ENCODE data around the gene DNAH5.

The DNAH5 gene

DNA sequence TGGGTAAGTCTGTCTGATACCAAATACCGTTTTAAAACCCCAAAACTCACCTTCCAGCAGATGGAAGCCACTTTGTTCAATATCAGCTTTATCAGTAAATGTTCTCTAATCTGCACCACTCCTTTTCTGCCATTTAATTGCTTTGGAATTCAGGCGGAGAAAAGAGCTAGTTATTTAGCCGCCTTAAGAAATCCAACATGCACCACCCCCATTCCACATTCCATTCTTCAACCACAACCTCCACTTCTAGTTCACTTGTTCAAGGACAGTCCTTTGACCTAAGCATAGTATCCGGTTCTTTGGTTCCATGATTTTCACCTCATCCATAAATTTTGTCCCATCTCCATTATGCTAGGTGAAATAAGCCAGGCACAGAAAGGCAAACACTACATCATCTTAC, 240.1 kb downstream of the DNAH5 start:
- Histone ChIP-seq H3K27me3 (ENCODE audit: control insufficient read depth in 1 of 2, insufficient read depth in 2 of 2, low read length in 2 of 2) (no peaks in the 10 kb centered on the region), H3K9ac (ENCODE audit: low read length) (no peak overlapping the region), H3K27ac (ENCODE audit: low read depth, low read length) (no peak overlapping the region), H3K9me3 (ENCODE audit: low read length) (no peaks in the 10 kb centered on the region), H3K36me3 (ENCODE audit: insufficient read depth, low read length) (no peaks in the 10 kb centered on the region), H3K4me3 (ENCODE audit: low read depth in 1 of 2, low read length in 2 of 2) (no peak overlapping the region), H3K4me1 (ENCODE audit: insufficient read depth, low read length) (no peaks in the 10 kb centered on the region)

DNA sequence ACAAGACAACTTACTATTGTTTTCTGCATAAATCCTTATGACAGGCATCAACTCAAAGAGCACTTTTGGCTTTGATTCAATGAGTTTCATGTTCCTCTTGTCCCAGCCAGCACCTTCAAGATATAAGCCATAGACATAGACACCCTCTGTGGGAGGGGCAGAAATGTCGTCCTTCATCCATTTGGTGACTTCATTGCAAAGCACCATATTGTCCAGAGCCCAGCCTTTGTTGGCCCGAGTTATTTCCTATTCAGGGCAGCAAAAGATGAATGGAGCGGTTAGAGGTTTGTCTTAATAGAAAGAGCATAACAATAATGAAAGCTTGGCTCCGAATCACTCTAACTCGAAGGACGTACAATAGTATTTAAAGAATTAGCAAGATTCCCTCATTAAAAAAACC, 243.9 kb downstream of the DNAH5 start:
- Histone ChIP-seq H3K4me1 (ENCODE audit: insufficient read depth, low read length) (no peaks in the 10 kb centered on the region), H3K27ac (ENCODE audit: low read depth, low read length) (no peak overlapping the region), H3K9ac (ENCODE audit: low read length) (no peak overlapping the region), H3K27me3 (ENCODE audit: control insufficient read depth in 1 of 2, insufficient read depth in 2 of 2, low read length in 2 of 2) (no peaks in the 10 kb centered on the region), H3K9me3 (ENCODE audit: low read length) (no peaks in the 10 kb centered on the region), H3K36me3 (ENCODE audit: insufficient read depth, low read length) (no peaks in the 10 kb centered on the region), H3K4me3 (ENCODE audit: low read depth in 1 of 2, low read length in 2 of 2) (no peak overlapping the region)

DNA sequence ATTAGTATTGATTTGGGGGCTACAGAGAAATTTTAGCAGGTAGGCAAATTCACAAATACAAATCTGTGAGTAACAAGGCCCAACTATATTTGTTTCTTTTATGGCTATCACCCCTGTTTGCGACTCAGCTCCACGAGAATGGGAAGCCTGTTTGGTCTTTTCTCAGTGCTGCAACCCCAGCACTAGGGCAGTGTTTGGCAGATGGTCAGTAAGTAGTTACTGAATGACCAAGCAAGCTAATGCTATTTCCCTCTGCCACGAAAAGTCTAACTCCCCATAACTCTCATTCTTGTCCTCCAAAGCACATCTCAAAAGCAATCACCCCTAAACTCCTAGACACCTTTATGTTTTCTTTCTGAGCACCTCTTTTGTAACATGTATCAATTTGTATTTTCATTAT, 245.6 kb downstream of the DNAH5 start:
- Histone ChIP-seq H3K27me3 (ENCODE audit: control insufficient read depth in 1 of 2, insufficient read depth in 2 of 2, low read length in 2 of 2) (no peaks in the 10 kb centered on the region), H3K4me1 (ENCODE audit: insufficient read depth, low read length) (no peaks in the 10 kb centered on the region), H3K27ac (ENCODE audit: low read depth, low read length) (no peak overlapping the region), H3K9me3 (ENCODE audit: low read length) (no peaks in the 10 kb centered on the region), H3K4me3 (ENCODE audit: low read depth in 1 of 2, low read length in 2 of 2) (no peak overlapping the region), H3K9ac (ENCODE audit: low read length) (no peak overlapping the region), H3K36me3 (ENCODE audit: insufficient read depth, low read length) (no peaks in the 10 kb centered on the region)

DNA sequence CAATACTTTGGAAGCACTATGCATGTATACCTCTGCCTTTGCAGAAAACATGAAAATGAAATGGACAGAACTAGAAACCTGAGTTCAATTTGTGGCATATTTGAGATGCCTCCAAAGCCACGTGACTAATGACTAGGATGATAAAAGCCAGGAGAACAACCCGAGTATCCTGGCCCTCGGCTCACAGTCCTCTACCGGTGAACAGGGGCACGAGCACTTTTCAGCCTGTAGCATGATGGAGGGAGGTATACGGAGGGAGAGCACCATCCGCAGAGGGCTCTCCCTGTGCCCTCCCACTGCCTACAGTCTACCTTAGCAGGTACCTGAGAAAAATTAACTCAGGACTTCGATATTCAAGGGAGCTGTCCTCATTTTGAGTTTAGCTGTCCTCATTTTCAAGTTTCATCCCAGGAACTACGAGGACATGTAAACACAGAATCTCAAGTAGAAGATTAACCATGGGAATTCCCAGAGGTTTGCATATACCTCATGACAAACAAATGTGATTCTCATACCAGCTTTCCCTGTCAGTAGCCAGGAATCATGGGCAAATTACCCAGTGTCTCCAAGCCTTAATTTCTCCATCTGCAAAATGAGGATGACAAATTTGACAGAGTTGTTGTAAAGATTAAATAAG, 249.3 kb downstream of the DNAH5 start:
- H3K27ac ChIP-seq (ENCODE audit: low read depth, low read length): no peak overlapping the region
- H3K9me3 ChIP-seq (ENCODE audit: low read length): no peaks in the 10 kb centered on the region
- H3K9ac ChIP-seq (ENCODE audit: low read length): no peak overlapping the region
- no peaks in the 10 kb centered on the region for H3K36me3 ChIP-seq (ENCODE audit: insufficient read depth, low read length)
- H3K27me3 ChIP-seq (ENCODE audit: control insufficient read depth in 1 of 2, insufficient read depth in 2 of 2, low read length in 2 of 2): no peaks in the 10 kb centered on the region
- no peaks in the 10 kb centered on the region for H3K4me1 ChIP-seq (ENCODE audit: insufficient read depth, low read length)
- H3K4me3 ChIP-seq (ENCODE audit: low read depth in 1 of 2, low read length in 2 of 2): no peak overlapping the region

DNA sequence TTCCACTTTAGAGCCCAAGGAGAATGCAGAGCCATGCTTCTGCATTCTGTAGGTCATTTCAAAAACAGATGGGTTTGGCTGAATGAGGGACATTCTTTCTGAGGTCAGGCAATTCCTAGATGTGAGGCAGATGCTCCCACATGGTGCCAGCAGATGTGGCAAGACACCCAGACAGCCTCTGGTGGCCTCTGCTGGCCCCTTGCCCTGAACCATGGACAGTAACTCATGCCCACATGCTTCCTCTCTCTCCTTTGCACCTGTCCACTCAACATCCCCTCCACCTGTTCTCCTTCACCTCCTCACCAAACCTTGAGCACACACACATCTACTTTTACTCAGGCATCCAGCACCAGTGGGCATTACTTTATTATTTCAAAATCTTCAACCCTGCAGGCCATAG, 252.3 kb downstream of the DNAH5 start:
- Histone ChIP-seq H3K9me3 (ENCODE audit: low read length) (no peaks in the 10 kb centered on the region), H3K27me3 (ENCODE audit: control insufficient read depth in 1 of 2, insufficient read depth in 2 of 2, low read length in 2 of 2) (no peaks in the 10 kb centered on the region), H3K36me3 (ENCODE audit: insufficient read depth, low read length) (no peaks in the 10 kb centered on the region), H3K4me1 (ENCODE audit: insufficient read depth, low read length) (no peaks in the 10 kb centered on the region), H3K27ac (ENCODE audit: low read depth, low read length) (no peak overlapping the region), H3K9ac (ENCODE audit: low read length) (no peak overlapping the region), H3K4me3 (ENCODE audit: low read depth in 1 of 2, low read length in 2 of 2) (no peak overlapping the region)

DNA sequence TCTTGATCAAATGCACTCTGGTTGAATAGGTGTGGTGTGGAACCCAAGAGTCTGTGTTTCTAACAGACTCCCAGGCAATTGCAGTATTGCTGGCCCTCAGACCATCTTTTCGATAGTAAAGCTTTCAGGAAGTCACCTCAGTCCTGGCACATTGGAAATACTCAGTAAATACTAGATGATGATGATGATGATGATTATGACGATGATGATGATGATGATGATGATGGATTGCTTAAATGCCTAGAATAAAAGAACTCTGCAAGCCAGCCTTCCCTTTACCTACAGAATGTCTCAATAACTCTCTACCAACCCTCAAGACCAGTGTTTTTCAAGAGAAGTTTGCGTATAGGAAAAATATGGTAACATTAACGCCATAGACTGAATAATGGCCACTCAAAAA, 268.0 kb downstream of the DNAH5 start:
- Histone ChIP-seq H3K27me3 (ENCODE audit: control insufficient read depth in 1 of 2, insufficient read depth in 2 of 2, low read length in 2 of 2) (no peaks in the 10 kb centered on the region), H3K4me3 (ENCODE audit: low read depth in 1 of 2, low read length in 2 of 2) (no peak overlapping the region), H3K27ac (ENCODE audit: low read depth, low read length) (no peak overlapping the region), H3K36me3 (ENCODE audit: insufficient read depth, low read length) (no peaks in the 10 kb centered on the region), H3K9ac (ENCODE audit: low read length) (no peak overlapping the region), H3K9me3 (ENCODE audit: low read length) (no peaks in the 10 kb centered on the region), H3K4me1 (ENCODE audit: insufficient read depth, low read length) (no peaks in the 10 kb centered on the region)

DNA sequence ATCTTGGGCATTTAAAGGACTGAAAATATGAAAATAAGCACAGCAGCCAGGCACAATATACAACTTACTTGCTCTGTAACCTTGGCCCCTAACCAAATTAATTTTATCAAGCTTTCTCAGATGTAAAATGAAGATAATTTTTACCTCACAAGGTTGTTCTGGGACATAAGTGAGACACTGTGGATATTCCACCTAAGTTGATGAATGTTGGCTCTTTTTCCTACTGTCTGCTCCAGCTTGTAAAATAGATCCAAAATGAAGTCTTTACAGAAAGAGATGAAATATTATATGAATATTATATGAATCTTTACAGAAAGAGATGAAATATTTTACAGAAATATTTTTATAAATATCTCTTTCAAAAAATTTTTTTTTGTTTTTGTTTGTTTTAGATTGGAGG, 270.1 kb downstream of the DNAH5 start:
- no peaks in the 10 kb centered on the region for H3K4me1 ChIP-seq (ENCODE audit: insufficient read depth, low read length)
- no peak overlapping the region for H3K9ac ChIP-seq (ENCODE audit: low read length)
- no peaks in the 10 kb centered on the region for H3K9me3 ChIP-seq (ENCODE audit: low read length)
- H3K27ac ChIP-seq (ENCODE audit: low read depth, low read length): no peak overlapping the region
- H3K27me3 ChIP-seq (ENCODE audit: control insufficient read depth in 1 of 2, insufficient read depth in 2 of 2, low read length in 2 of 2): no peaks in the 10 kb centered on the region
- no peaks in the 10 kb centered on the region for H3K36me3 ChIP-seq (ENCODE audit: insufficient read depth, low read length)
- H3K4me3 ChIP-seq (ENCODE audit: low read depth in 1 of 2, low read length in 2 of 2): no peak overlapping the region

DNA sequence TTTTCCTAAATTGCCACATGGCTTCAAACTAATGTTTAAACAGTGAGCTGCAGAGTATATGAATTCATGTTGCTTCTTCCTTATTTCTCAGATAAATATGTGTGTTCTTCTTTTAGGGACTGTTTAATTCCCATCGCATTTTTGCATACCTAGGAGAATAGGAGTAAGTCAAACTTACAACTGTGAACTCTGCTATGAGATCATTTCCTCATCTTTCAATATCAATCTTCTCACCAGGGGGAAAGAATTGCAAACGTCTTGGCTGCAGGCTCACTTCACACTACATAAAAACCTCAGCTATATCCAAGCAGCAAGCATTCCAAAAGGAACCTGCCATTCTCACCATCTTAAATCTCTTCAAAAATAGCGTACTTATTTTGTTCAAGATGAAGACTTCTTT, 271.0 kb downstream of the DNAH5 start:
- Histone ChIP-seq H3K4me3 (ENCODE audit: low read depth in 1 of 2, low read length in 2 of 2) (no peak overlapping the region), H3K9me3 (ENCODE audit: low read length) (no peaks in the 10 kb centered on the region), H3K27ac (ENCODE audit: low read depth, low read length) (no peak overlapping the region), H3K4me1 (ENCODE audit: insufficient read depth, low read length) (no peaks in the 10 kb centered on the region), H3K27me3 (ENCODE audit: control insufficient read depth in 1 of 2, insufficient read depth in 2 of 2, low read length in 2 of 2) (no peaks in the 10 kb centered on the region), H3K36me3 (ENCODE audit: insufficient read depth, low read length) (no peaks in the 10 kb centered on the region), H3K9ac (ENCODE audit: low read length) (no peak overlapping the region)

DNA sequence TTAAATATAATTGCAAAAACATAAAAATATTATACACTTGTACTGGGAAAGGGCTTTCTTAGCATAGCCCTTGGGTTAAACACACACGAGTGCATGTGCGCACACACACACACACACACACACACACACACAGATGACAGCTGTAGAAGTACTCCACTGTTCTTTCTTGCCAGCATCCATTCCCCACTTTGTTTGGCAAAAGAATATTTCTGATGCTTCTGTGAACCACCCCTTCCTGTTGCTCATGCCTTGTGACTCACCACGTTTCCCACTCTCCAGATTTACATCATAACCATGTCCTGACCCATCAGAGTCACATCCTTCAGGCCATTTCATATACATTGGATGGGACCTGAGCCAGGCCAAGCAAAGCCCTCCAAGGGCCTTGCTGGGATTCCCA, 280.1 kb downstream of the DNAH5 start:
- Histone ChIP-seq H3K27me3 (ENCODE audit: control insufficient read depth in 1 of 2, insufficient read depth in 2 of 2, low read length in 2 of 2) (no peaks in the 10 kb centered on the region), H3K4me3 (ENCODE audit: low read depth in 1 of 2, low read length in 2 of 2) (no peak overlapping the region), H3K9me3 (ENCODE audit: low read length) (no peaks in the 10 kb centered on the region), H3K27ac (ENCODE audit: low read depth, low read length) (no peak overlapping the region), H3K36me3 (ENCODE audit: insufficient read depth, low read length) (no peaks in the 10 kb centered on the region), H3K4me1 (ENCODE audit: insufficient read depth, low read length) (no peaks in the 10 kb centered on the region), H3K9ac (ENCODE audit: low read length) (no peak overlapping the region)

DNA sequence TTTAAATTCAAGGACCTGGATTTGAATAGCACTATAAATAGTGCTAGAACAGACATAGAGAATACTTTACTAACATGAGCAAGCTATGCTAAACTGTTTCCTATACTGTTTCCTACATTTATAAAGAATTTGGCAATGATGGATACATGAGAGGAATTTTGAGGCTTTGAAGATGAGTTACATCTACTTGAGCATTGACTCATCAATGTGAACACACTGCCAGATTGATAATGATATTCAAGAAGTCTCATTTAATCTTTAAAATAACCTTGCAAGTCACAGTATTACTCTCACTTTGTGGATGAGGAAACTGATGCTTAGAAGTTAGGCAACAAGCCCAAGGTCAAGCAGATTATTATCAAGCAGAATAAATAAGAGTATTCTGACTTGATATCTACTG, 281.9 kb downstream of the DNAH5 start:
- H3K27ac ChIP-seq (ENCODE audit: low read depth, low read length): no peak overlapping the region
- no peak overlapping the region for H3K4me3 ChIP-seq (ENCODE audit: low read depth in 1 of 2, low read length in 2 of 2)
- no peaks in the 10 kb centered on the region for H3K27me3 ChIP-seq (ENCODE audit: control insufficient read depth in 1 of 2, insufficient read depth in 2 of 2, low read length in 2 of 2)
- H3K36me3 ChIP-seq (ENCODE audit: insufficient read depth, low read length): no peaks in the 10 kb centered on the region
- no peaks in the 10 kb centered on the region for H3K4me1 ChIP-seq (ENCODE audit: insufficient read depth, low read length)
- no peaks in the 10 kb centered on the region for H3K9me3 ChIP-seq (ENCODE audit: low read length)
- H3K9ac ChIP-seq (ENCODE audit: low read length): no peak overlapping the region

DNA sequence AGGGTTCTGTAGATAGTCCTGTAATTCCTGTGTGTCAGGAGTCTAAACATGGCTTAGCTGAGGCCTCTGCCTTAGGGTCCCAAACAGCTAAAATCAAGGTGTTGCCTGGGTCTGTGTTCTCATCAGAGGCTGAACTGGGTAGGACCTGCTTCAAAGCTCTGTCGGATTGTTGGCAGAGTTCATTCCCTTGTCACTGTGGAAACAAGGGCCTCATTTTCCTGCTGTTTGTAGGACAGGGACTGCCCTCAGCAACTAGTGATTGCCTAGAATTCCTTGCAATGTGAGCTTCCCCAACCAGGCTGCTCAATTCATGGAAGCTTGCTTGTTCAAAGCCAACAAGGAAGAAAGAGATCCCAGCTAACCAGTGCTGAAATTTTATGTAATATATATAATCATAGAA, 283.2 kb downstream of the DNAH5 start:
- Histone ChIP-seq H3K4me1 (ENCODE audit: insufficient read depth, low read length) (no peaks in the 10 kb centered on the region), H3K4me3 (ENCODE audit: low read depth in 1 of 2, low read length in 2 of 2) (no peak overlapping the region), H3K27ac (ENCODE audit: low read depth, low read length) (no peak overlapping the region), H3K9ac (ENCODE audit: low read length) (no peak overlapping the region), H3K36me3 (ENCODE audit: insufficient read depth, low read length) (no peaks in the 10 kb centered on the region), H3K27me3 (ENCODE audit: control insufficient read depth in 1 of 2, insufficient read depth in 2 of 2, low read length in 2 of 2) (no peaks in the 10 kb centered on the region), H3K9me3 (ENCODE audit: low read length) (no peaks in the 10 kb centered on the region)

DNA sequence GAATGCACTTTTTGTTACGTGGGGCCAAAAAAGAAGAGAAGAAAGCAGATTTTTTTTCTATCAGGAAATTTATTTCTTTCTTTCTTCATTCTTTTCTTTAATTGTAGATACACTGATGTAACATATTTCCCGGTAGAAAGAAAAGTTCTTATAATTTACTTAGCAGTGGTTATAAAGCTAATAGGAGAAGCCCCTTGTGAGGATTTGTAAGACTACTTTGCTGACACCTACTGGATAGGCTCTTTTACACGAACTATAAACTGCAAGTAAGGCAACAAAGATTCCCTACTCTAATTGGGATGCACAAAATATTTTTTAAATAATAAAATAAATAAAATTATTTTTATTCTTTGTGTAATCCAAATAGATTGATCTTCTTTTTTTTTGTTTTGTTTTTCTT, 284.4 kb downstream of the DNAH5 start:
- no peaks in the 10 kb centered on the region for H3K36me3 ChIP-seq (ENCODE audit: insufficient read depth, low read length)
- H3K27me3 ChIP-seq (ENCODE audit: control insufficient read depth in 1 of 2, insufficient read depth in 2 of 2, low read length in 2 of 2): no peaks in the 10 kb centered on the region
- H3K27ac ChIP-seq (ENCODE audit: low read depth, low read length): no peak overlapping the region
- no peak overlapping the region for H3K9ac ChIP-seq (ENCODE audit: low read length)
- H3K4me3 ChIP-seq (ENCODE audit: low read depth in 1 of 2, low read length in 2 of 2): no peak overlapping the region
- no peaks in the 10 kb centered on the region for H3K4me1 ChIP-seq (ENCODE audit: insufficient read depth, low read length)
- no peaks in the 10 kb centered on the region for H3K9me3 ChIP-seq (ENCODE audit: low read length)
